Stromal cell of bone marrow (primary cell): Measurements from ENCODE around the gene OSR1.

Experiments used
- DNase-seq: peaks from one replicate; pipeline ENCODE4 v3.0.0-alpha.2; 2012; ENCODE audit warnings: low read depth

Gene OSR1

GRCh38 chr2:19357402-19358241, 801 bp downstream of the OSR1 start:
- DNase-seq: no peak

GRCh38 chr2:19356545-19357401, 1.6 kb downstream of the OSR1 start:
- DNase-seq: no peak

- DNase-seq: no peak
Measured at GRCh38 chr2:19355931-19356544, 2.4 kb downstream of the OSR1 start.

GRCh38 chr2:19355416-19355821, 3.0 kb downstream of the OSR1 start:
- DNase-seq: no peak

GRCh38 chr2:19355014-19355405, 3.4 kb downstream of the OSR1 start:
- no peak for DNase-seq

GRCh38 chr2:19353721-19354050, 4.7 kb downstream of the OSR1 start:
- DNase-seq: no peak

- no peak for DNase-seq
Measured at GRCh38 chr2:19352946-19353720, 5.3 kb downstream of the OSR1 start.

- no peak for DNase-seq
Measured at GRCh38 chr2:19351899-19352697, 6.3 kb downstream of the OSR1 start.

GRCh38 chr2:19351499-19351898, 6.9 kb downstream of the OSR1 start:
- DNase-seq: no peak

- no peak for DNase-seq
Measured at GRCh38 chr2:19350678-19351401, 7.6 kb downstream of the OSR1 start.

GRCh38 chr2:19349911-19350677, 8.3 kb downstream of the OSR1 start:
- no peak for DNase-seq

- no peak for DNase-seq
Measured at GRCh38 chr2:19348692-19349091, 9.7 kb downstream of the OSR1 start.

- DNase-seq: peak; percentile 94
Measured at GRCh38 chr2:19347619-19348562, 10.5 kb downstream of the OSR1 start.

GRCh38 chr2:19346983-19347618, 11.3 kb downstream of the OSR1 start:
- no peak for DNase-seq

- no peak for DNase-seq
Measured at GRCh38 chr2:19337742-19338141, 20.7 kb downstream of the OSR1 start.

- DNase-seq: no peak
Measured at GRCh38 chr2:19337202-19337601, 21.2 kb downstream of the OSR1 start.

- DNase-seq: no peak
Measured at GRCh38 chr2:19336781-19337180, 21.6 kb downstream of the OSR1 start.

GRCh38 chr2:19332503-19332902, 25.9 kb downstream of the OSR1 start:
- DNase-seq: no peak
